Fibroblast of upper back skin (primary cell): ENCODE measurements around the gene SMURF1.
A peak's percentile ranks its signal among the peaks of the same experiment; 100 is the strongest.
"Not testable (repeated sequence)": the region's sequence is repeated elsewhere in the genome, so short reads cannot be mapped to it uniquely, and the experiment has no call there.

Experiments
- DNase-seq: peaks from one replicate; pipeline ENCODE4 v3.0.0-alpha.2; 2013

Gene SMURF1

GRCh38 chr7:99118077-99118476 is 25.8 kb downstream of the SMURF1 start:
- no peak for DNase-seq

DNA sequence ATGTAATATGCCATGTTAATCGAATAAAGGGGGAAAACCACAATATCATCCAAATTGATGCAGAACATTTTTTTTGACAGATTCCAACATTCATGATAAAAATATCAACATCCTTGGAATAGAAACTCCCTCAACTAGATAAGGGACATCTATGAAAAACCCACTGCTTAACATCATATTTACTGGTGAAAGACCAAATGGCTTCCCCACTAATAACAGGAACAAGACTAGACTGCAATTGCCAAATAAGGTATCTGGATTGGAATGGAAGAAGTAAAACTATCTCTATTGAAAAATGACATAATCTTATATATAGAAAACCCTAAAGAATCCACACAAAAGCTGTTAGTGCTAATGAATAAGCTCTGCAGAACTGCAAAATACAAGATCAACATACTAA is 27.8 kb downstream of the SMURF1 start:
- no peak for DNase-seq

DNA sequence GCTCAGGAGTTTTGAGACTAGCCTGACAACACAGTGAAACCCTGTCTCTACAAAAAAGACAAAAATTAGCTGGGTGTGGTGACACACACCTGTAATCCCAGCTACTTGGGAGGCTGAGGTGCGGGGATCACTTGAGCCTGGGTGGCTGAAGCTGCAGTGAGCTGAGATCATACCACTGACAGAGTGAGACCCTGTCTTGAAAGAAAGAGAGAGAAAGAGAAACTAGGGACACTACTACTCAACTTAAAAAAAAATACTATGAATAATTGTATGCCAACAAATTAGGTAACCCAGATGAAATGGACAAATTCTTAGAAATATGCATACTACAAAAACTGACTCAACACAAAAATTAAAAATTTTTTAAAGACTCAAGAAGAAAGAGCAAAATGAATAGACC is 28.5 kb downstream of the SMURF1 start:
- no peak for DNase-seq

DNA sequence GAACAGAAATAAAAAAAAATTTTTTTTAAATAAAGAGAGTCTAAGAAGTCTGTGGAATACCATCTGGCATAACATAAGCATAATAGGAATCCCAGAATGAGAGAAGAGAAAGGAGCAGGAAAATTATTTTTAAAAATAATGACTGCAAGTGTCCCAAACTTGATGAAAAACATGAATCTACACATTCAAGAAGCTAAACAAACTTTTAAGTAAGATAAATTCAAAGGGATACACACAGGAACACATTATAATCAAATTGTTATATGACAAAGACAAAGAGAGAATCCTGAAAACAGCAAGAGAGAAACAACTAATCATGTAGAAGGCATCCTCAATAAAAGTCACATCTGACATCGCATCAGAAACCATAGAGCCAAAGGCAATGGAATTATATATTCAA is 30.9 kb downstream of the SMURF1 start:
- no peak for DNase-seq

DNA sequence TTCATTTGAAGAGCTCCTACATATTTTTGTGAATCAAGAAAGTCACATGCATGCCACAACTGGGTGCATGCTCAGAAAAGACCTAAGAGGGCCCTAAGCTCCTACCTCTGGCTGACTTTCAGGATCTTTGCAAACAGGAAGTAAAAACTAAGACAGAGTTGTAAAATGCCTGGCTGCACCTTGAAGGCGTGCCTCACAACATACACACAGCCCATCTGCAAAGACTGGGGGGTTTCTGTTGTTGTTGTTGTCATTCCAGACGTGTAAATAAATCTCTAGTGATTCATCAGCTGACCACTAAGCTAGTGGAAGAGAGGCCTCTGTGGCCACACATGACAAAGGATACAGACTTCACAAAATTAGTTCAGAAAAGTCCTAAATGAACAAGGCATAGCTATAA is 31.8 kb downstream of the SMURF1 start:
- no peak for DNase-seq

DNA sequence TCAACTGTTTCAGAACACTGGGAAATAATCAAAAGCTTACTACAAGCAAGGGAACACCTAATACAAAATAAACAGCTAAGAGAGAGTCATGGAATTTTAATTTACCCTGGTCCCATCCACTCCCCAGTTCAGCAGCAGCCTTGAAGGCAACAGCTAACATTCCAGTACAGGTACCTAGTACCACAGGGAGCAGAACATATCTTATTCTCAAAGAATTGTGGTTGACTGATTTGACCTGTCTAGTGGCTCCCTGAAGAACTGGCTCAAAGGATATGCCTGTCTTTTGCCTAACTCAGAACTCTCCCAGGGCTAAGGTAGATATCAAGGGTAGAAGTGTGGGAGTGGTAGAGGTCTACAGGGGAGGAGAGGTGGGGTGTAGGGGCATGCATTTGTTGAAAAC is 32.3 kb downstream of the SMURF1 start:
- no peak for DNase-seq

GRCh38 chr7:99109108-99110051 is 34.5 kb downstream of the SMURF1 start:
- no peak for DNase-seq

DNA sequence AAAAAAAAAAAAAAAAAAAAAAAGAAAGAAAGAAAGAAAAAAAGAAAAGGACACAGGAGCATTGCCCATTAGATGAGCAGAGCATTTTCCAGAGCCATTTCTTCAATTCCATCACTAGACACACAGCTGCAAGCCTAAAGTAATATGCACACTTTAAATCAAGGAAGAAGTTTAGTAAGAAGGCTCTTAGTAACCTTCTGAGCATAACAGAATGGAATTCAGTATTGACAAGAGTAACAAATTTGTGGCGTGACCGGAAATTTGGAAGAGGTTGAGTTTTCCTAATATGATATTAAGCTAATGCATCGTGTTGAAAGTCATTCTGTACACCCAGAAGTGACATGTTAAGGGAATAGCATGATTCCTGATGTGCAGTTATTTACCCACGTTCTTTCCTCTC is 35.3 kb downstream of the SMURF1 start:
- DNase-seq: peak; percentile 84

GRCh38 chr7:99106821-99107241 is 37.1 kb downstream of the SMURF1 start:
- DNase-seq: peak; percentile 46

DNA sequence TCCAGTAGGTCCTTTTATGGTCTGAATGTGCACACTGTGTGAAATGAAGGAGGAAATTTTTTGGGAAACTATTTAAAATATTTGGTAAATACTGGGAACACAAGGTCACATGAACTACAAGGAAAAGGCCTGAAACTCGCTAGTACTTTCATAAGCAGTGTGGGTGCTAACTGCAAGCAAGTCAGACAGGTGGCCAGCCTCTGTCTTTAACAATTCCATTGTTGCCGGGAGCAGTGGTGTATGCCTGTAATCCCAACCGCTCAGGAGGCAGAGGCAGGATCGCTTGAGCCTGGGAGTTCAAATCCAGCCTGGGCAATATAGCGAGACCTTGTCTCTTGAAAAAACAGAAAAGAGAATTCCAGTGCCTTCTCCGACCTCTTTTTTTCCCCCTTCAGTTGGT is 37.5 kb downstream of the SMURF1 start:
- DNase-seq: no peak

DNA sequence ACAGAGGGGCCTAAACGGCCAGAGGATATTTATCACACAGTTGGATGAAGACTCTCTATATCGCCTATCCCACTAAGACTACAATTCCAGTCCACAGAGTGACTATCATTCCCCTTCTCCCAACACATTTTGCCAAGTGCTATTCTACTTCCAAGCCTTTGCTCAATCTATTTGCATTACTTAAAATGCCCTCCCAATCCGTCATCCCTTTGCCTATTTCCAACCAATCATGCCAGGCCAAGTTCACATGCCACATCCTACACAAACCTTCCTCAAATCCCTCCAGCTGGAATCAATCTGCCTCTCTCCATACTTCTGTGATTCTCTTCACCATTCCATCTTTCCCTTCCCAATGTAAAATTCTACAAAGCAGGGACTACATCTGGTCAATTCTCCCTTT is 38.2 kb downstream of the SMURF1 start:
- DNase-seq: no peak

GRCh38 chr7:99104631-99105030 is 39.3 kb downstream of the SMURF1 start:
- DNase-seq: no peak

- DNase-seq: not testable (repeated sequence)
These were observed 40.1 kb downstream of the SMURF1 start for GRCh38 chr7:99103836-99104235.

DNA sequence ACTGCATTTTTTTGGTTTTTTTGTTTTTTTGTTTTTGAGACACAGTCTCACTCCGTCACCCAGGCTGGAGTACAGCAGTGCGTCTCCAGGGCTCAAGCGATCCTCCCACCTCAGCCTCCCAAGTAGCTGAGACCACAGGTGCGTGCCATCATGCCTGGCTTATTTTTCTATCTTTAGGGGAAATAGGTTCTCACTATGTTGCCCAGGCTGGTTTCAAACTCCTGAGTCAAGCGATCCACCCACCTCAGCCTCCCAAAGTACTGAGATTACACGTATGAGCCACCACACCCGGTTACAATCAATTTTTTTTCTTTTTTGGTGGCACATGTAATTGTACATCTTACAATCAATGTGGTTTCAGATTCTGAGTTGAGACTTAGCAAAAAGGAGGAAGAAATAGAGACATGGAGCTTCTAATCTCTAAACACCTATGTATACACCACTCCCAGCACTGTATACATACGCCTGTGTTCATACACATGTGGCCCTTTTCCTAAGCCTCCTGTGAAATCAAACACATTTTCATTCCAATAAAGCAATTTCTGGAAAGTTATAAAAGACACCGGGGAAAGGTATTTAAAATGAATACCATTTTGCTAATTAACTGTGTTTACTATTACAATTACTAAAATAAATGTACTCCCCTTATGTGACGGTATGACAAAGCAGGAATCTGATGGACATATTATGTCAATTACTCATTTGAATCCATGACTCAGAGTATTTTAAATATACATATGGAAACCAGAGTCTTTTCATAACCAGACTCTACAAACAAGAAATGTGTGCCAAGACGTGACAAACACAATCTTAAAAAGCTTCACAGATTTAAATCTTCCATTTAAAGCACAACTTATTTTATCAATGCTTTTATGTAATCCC is 40.9 kb downstream of the SMURF1 start:
- peak; percentile 84 for DNase-seq

DNA sequence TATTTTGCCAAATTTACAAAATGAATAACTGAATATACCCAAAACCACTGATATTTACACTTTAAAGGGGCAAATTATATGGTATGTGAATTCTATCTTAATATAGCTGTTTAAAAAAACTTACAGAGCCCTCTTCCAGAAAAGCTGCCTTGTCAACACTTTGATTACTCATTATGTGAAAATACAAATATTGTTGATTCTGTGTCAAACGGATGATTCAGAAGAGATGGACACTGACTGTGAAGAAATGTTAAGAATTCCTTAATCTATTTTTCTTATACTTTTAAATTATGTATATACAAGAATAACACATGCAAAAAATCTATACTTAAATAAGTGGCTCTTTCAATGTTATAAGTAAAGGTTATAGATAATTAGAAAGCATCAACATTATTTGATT is 41.5 kb downstream of the SMURF1 start:
- no peak for DNase-seq

- DNase-seq: not testable (repeated sequence)
These were observed 42.4 kb downstream of the SMURF1 start for GRCh38 chr7:99101516-99101915.

- peak; percentile 64 for DNase-seq
These were observed 44.3 kb downstream of the SMURF1 start for GRCh38 chr7:99099499-99100077.

DNA sequence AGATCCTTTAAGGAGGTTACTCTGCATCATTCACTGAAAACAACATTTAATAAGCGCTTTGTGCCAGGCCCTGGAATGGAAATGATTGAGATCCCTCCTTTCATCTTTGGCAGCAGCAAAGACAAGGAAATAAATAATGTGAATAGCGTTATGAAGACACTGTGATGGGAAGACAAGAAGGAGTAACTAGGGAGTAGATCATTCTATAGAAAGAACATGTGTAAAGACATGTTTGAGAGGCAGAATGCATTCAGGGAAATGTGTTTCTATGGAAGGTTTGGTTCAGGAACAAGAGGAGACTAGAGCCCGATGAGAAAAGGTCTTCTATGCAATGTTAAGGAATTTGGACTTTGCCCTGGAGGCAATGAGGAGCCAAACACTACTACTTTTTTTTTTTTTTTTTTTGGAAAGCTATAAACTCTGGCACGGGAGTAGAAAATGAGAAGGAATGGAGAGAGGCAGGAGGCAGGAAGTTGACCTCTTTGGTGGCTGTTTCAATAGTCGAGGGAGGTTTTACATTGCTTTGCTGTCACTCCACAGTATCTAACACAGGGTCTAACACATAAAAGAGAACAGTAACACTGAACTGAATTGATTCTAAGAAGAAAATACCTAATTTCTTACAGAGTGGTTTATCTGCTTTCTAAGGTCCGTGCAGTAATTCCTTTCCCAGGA is 44.9 kb downstream of the SMURF1 start:
- DNase-seq: no peak

- DNase-seq: no peak
These were observed 45.6 kb downstream of the SMURF1 start for GRCh38 chr7:99098286-99098823.

- no peak for DNase-seq
These were observed 46.2 kb downstream of the SMURF1 start for GRCh38 chr7:99097730-99098129.

DNA sequence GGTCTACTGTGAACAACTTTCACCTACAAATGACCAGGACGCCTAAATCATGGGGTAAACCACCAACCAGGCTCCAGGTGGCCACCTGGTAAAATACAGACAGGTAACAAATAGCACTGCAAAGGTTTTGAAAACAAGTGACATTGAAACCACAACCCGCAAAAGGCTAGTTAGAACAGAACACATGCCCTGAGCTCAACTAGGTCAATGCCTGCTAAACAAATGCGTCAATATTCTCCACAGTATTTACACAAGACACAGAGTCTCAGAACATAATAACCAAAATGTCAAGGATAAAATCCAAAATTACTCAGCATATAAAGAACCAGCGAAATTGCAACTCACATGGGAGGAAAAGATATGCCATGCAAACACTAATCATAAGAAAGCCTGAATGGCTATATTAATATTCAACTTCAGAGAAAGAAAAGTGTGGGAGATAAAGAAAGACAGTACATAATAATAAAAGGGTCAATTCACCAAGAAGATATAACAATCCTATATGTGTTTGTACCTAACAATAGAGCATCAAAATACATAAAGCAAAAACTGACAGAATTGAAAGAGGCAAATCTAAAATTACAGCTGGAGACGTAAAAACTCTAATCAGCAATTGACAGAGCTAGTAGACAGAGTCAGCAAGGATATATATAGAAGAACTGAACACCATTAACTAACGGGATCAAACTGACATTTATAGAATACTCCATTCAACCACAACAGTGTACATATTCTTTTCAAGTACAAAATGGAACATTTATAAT is 47.6 kb downstream of the SMURF1 start:
- DNase-seq: no peak

- no peak for DNase-seq
These were observed 48.2 kb downstream of the SMURF1 start for GRCh38 chr7:99095698-99096097.
